ENCODE results near the gene TNFSF4. TPM values are rescaled to one million over a fixed set of nuclear protein-coding genes. Genes with fewer than 3 reads are reported as not detected.

Gene TNFSF4
- total and polyA plus RNA-seq, 2 donors from 2014 or later, result 0.58 to 1.3 TPM

DNA sequence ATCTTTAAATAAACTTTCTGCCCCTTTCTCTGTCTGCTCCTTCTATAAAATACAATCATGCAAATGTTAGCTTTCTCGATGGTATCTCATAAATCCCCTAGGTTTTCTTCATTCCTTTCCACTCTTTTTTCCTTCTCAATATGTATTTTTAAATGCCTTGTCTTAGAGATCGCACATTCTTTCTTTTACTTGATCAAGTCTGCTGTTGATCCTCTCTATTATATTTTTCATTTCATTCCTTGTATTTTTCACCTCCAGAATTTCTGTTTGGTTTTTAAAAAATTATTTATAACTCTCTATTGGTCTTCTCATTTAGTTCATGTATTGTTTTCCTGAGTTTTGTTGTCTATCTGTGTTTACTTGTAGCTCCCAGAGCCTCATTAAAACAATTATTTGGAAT lies 36.0 kb downstream of the TNFSF4 start:
- Histone ChIP-seq H3K27me3 (ENCODE audit: control insufficient read depth, insufficient read depth, low read length) (no peaks in the 10 kb centered on the region), H3K4me1 (ENCODE audit: control insufficient read depth in 2 of 3, insufficient read depth in 2 of 3, low read depth in 1 of 3, low read length in 3 of 3) (no peaks in the 10 kb centered on the region), H3K27ac (ENCODE audit: low read depth in 2 of 2, low read length in 2 of 2) (no peak overlapping the region), H3K9me3 (ENCODE audit: control insufficient read depth in 2 of 3, insufficient read depth in 1 of 3, low read length in 3 of 3) (no peaks in the 10 kb centered on the region), H3K36me3 (ENCODE audit: control insufficient read depth in 2 of 3, insufficient read depth in 3 of 3, low read length in 3 of 3) (no peaks in the 10 kb centered on the region), H3K4me3 (ENCODE audit: low read length in 3 of 3) (no peak overlapping the region), H3K9ac (ENCODE audit: low read length in 3 of 3) (no peak overlapping the region)
- DNase-seq (no peak), FAIRE-seq (no peak)
- intact Hi-C loops (cut with DNase I), result no loop called here
- no peak for TF ChIP-seq CTCF (IDR thresholded peaks at IDR 0.05; ENCODE audit: borderline replicate concordance, extremely low read depth, insufficient read depth)

DNA sequence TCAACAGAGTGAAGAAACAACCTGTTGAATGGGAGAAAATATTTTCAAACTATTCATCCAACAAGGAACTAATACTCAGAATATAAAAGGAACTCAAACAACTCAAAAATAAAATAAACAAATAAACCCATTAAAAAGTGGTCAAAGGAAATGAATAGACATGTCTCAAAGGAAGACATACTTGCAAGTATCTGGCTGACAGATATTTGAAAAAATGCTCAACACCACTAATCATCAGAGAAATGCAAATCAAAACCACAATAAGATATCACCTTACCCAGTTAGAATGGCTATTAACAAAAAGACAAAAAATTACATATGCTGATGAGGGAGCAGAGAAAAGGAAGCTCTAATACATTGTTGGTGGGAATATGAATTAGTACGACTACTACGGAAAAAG lies 38.2 kb downstream of the TNFSF4 start:
- Histone ChIP-seq H3K27ac (ENCODE audit: low read depth in 2 of 2, low read length in 2 of 2) (no peak overlapping the region), H3K4me3 (ENCODE audit: low read length in 3 of 3) (no peak overlapping the region), H3K9ac (ENCODE audit: low read length in 3 of 3) (no peak overlapping the region), H3K36me3 (ENCODE audit: control insufficient read depth in 2 of 3, insufficient read depth in 3 of 3, low read length in 3 of 3) (no peaks in the 10 kb centered on the region), H3K4me1 (ENCODE audit: control insufficient read depth in 2 of 3, insufficient read depth in 2 of 3, low read depth in 1 of 3, low read length in 3 of 3) (peaks cover 0 to 3% (median 0%) of the 10 kb centered on the region in 3 donors), H3K9me3 (ENCODE audit: control insufficient read depth in 2 of 3, insufficient read depth in 1 of 3, low read length in 3 of 3) (no peaks in the 10 kb centered on the region), H3K27me3 (ENCODE audit: control insufficient read depth, insufficient read depth, low read length) (no peaks in the 10 kb centered on the region)
- no peak for TF ChIP-seq CTCF (IDR thresholded peaks at IDR 0.05; ENCODE audit: borderline replicate concordance, extremely low read depth, insufficient read depth)
- DNase-seq (no peak), FAIRE-seq (no peak)
- intact Hi-C loops (cut with DNase I), result no loop called here

DNA sequence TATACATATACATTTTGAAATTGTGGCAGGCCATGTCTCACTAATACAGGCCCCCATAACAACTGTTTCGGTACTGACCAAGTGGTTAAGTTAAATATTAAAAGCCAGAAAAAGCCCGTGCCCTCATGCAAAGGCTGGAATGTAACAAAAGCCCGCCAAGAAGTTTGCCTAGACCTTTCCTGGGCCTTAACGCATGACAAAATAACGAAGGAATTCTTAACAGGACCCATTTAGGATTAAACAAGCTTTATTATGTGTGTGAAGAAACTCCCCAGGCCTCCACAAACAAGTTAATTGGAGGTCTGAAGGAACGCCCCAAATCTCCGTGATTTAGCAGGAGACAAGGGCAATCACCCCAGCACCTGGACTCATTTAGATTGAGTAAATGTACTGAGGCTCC lies 42.4 kb downstream of the TNFSF4 start:
- H3K4me1 ChIP-seq (ENCODE audit: control insufficient read depth in 2 of 3, insufficient read depth in 2 of 3, low read depth in 1 of 3, low read length in 3 of 3), result peaks cover 0 to 3% (median 0%) of the 10 kb centered on the region in 3 donors
- H3K27ac ChIP-seq (ENCODE audit: low read depth in 2 of 2, low read length in 2 of 2), result no peak overlapping the region
- no peak for FAIRE-seq
- H3K27me3 ChIP-seq (ENCODE audit: control insufficient read depth, insufficient read depth, low read length), result no peaks in the 10 kb centered on the region
- no peaks in the 10 kb centered on the region for H3K9me3 ChIP-seq (ENCODE audit: control insufficient read depth in 2 of 3, insufficient read depth in 1 of 3, low read length in 3 of 3)
- H3K36me3 ChIP-seq (ENCODE audit: control insufficient read depth in 2 of 3, insufficient read depth in 3 of 3, low read length in 3 of 3), result no peaks in the 10 kb centered on the region
- intact Hi-C loops (cut with DNase I), result no loop called here
- no peak overlapping the region for H3K9ac ChIP-seq (ENCODE audit: low read length in 3 of 3)
- DNase-seq, result peak in 2 of 5 donors; percentile 12 to 19
- TF ChIP-seq CTCF (IDR thresholded peaks at IDR 0.05; ENCODE audit: borderline replicate concordance, extremely low read depth, insufficient read depth), result no peak
- no peak overlapping the region for H3K4me3 ChIP-seq (ENCODE audit: low read length in 3 of 3)

- DNase-seq (no peak), FAIRE-seq (no peak)
- Histone ChIP-seq H3K4me1 (ENCODE audit: control insufficient read depth in 2 of 3, insufficient read depth in 2 of 3, low read depth in 1 of 3, low read length in 3 of 3) (peaks cover 0 to 3% (median 0%) of the 10 kb centered on the region in 3 donors), H3K27ac (ENCODE audit: low read depth in 2 of 2, low read length in 2 of 2) (no peak overlapping the region), H3K27me3 (ENCODE audit: control insufficient read depth, insufficient read depth, low read length) (no peaks in the 10 kb centered on the region), H3K9me3 (ENCODE audit: control insufficient read depth in 2 of 3, insufficient read depth in 1 of 3, low read length in 3 of 3) (no peaks in the 10 kb centered on the region), H3K36me3 (ENCODE audit: control insufficient read depth in 2 of 3, insufficient read depth in 3 of 3, low read length in 3 of 3) (no peaks in the 10 kb centered on the region), H3K4me3 (ENCODE audit: low read length in 3 of 3) (no peak overlapping the region), H3K9ac (ENCODE audit: low read length in 3 of 3) (no peak overlapping the region)
- intact Hi-C loops (cut with DNase I), result no loop called here
- no peak for TF ChIP-seq CTCF (IDR thresholded peaks at IDR 0.05; ENCODE audit: borderline replicate concordance, extremely low read depth, insufficient read depth)
Observed at GRCh38 chr1:173164178-173164577, 43.0 kb downstream of the TNFSF4 start.

Measured in kidney (tissue), 14 donors.